H1 (cell line): ENCODE results near the gene HTR3C. TPM values are rescaled to one million over a fixed set of nuclear protein-coding genes. Genes with fewer than 3 reads are reported as not detected.

ENCODE experiments used
- CTCF ChIA-PET: fragments of 300-600 bp; sonication (Branson Sonifier 250); formaldehyde crosslinking; loops from one replicate; lab custom pipeline; 2021; ENCODE audit not compliant: partially characterized antibody; lab: Charles Lee
- POLR2A ChIA-PET: fragments of 300-600 bp; sonication (Branson Sonifier 250); formaldehyde crosslinking; loops from one replicate; lab custom pipeline; 2021; ENCODE audit warnings: inconsistent platforms; ENCODE audit not compliant: partially characterized antibody; lab: Charles Lee
- DNase-seq, 2 experiments: peaks; one replicate each; pipeline versions ENCODE4 v3.0.0 to v3.0.0-alpha.2; 2010 to 2022; ENCODE audit warnings: low spot score in 2 of 2, low read depth in 1 of 2, mixed read lengths in 1 of 2
- FAIRE-seq: peaks from 2 replicates; lab custom pipeline; 2011; peaks lifted over from hg19 to GRCh38; lab: Jason Lieb, UNC
- H2AFZ ChIP-seq: 2 replicates; pipeline ENCODE4 v1.8.1; 2012; ENCODE audit warnings: low read length, inconsistent platforms
- H2AK5ac ChIP-seq: 2 replicates; pipeline ENCODE4 v1.6.1; 2013; ENCODE audit warnings: low read depth, low read length
- H2BK120ac ChIP-seq: replicated peaks from 2 replicates; pipeline ENCODE3; 2013; ENCODE audit warnings: low read depth, low read length, inconsistent platforms
- H2BK12ac ChIP-seq: 2 replicates; pipeline ENCODE4 v1.6.1; 2013; ENCODE audit warnings: low read depth, low read length
- H2BK15ac ChIP-seq: 2 replicates; pipeline ENCODE4 v1.6.1; 2013; ENCODE audit warnings: low read length
- H2BK20ac ChIP-seq: 2 replicates; pipeline ENCODE4 v1.6.1; 2013; ENCODE audit warnings: low read length
- H2BK5ac ChIP-seq: 2 replicates; pipeline ENCODE4 v1.6.1; 2013; ENCODE audit warnings: low read depth, low read length
- H3K14ac ChIP-seq: 2 replicates; pipeline ENCODE4 v1.6.1; 2013; ENCODE audit warnings: inconsistent platforms; ENCODE audit not compliant: insufficient read length
- H3K18ac ChIP-seq: 2 replicates; pipeline ENCODE4 v1.6.1; 2013; ENCODE audit warnings: low read length; ENCODE audit errors: extremely low read depth
- H3K23ac ChIP-seq: 2 replicates; pipeline ENCODE4 v1.6.1; 2013; ENCODE audit warnings: inconsistent platforms; ENCODE audit not compliant: insufficient read length
- H3K23me2 ChIP-seq: 2 replicates; pipeline ENCODE4 v1.6.1; 2013; ENCODE audit warnings: low read depth, low read length
- H3K27ac ChIP-seq: 2 replicates; pipeline ENCODE4 v1.6.1; 2011; ENCODE audit warnings: low read depth, low read length, inconsistent platforms
- H3K27me3 ChIP-seq, 4 experiments: replicated peaks in 1 of 4; 1 replicate in 1 of 4; 2 replicates in 3 of 4; pipeline versions ENCODE4 v1.6.1 to v1.8.1; 2011 to 2013; ENCODE audit warnings: low read length in 3 of 4, mild to moderate bottlenecking in 3 of 4, inconsistent platforms in 2 of 4, mixed read lengths in 2 of 4, moderate library complexity in 1 of 4; ENCODE audit not compliant: control insufficient read depth in 3 of 4, insufficient read depth in 3 of 4; ENCODE audit errors: extremely low read depth in 1 of 4
- H3K36me3 ChIP-seq, 4 experiments: 2 replicates each; pipeline versions ENCODE4 v1.6.1 to v1.8.1; 2011 to 2013; ENCODE audit warnings: mild to moderate bottlenecking in 4 of 4, low read length in 3 of 4, moderate library complexity in 2 of 4, control low read depth in 1 of 4, inconsistent platforms in 1 of 4; ENCODE audit not compliant: insufficient read depth in 4 of 4, control insufficient read depth in 2 of 4
- H3K4ac ChIP-seq: replicated peaks from 2 replicates; pipeline ENCODE3; 2013; ENCODE audit warnings: low read length, low read depth, mixed read lengths, inconsistent platforms; ENCODE audit not compliant: insufficient read length
- H3K4me1 ChIP-seq, 4 experiments: replicated peaks in 1 of 4; 1 replicate in 1 of 4; 2 replicates in 3 of 4; pipeline versions ENCODE4 v1.6.1 to v1.8.1; 2011 to 2013; ENCODE audit warnings: low read length in 3 of 4, inconsistent platforms in 2 of 4, mixed read lengths in 1 of 4; ENCODE audit not compliant: insufficient read depth in 4 of 4, control insufficient read depth in 3 of 4
- H3K4me2 ChIP-seq, 2 experiments: 2 replicates each; pipeline versions ENCODE4 v1.6.1 to v1.8.1; 2011 to 2013; ENCODE audit warnings: low read depth in 2 of 2, low read length in 2 of 2, control low read depth in 1 of 2, inconsistent platforms in 1 of 2, mild to moderate bottlenecking in 1 of 2; ENCODE audit not compliant: insufficient read depth in 1 of 2
- H3K4me3 ChIP-seq, 4 experiments: fragments of 200-600, 300-600 bp in 1 of 4; sonication (generic), shearing (Covaris generic), sonication (Bioruptor Twin) in 1 of 4; 2 replicates each; pipeline versions ENCODE4 v1.5.1 to v1.8.1; 2011 to 2016; ENCODE audit warnings: low read length in 4 of 4, low read depth in 3 of 4, control low read depth in 2 of 4, inconsistent platforms in 2 of 4, mild to moderate bottlenecking in 2 of 4, mixed read lengths in 1 of 4, moderate library complexity in 1 of 4; ENCODE audit not compliant: insufficient read depth in 2 of 4; ENCODE audit errors: extremely low read depth in 1 of 4
- H3K56ac ChIP-seq: replicated peaks from 2 replicates; pipeline ENCODE3; 2013; ENCODE audit warnings: low read depth, mild to moderate bottlenecking, mixed read lengths, low read length, inconsistent platforms; ENCODE audit not compliant: insufficient read length
- H3K79me1 ChIP-seq: 2 replicates; pipeline ENCODE4 v1.6.1; 2013; ENCODE audit warnings: low read depth, low read length, control low read depth
- H3K79me2 ChIP-seq, 2 experiments: 2 replicates each; pipeline versions ENCODE4 v1.6.1 to v1.8.1; 2012 to 2013; ENCODE audit warnings: low read length in 2 of 2, mild to moderate bottlenecking in 2 of 2, inconsistent platforms in 1 of 2; ENCODE audit not compliant: insufficient read depth in 2 of 2, control insufficient read depth in 1 of 2
- H3K9ac ChIP-seq, 4 experiments: replicated peaks in 1 of 4; 1 replicate in 1 of 4; 2 replicates in 3 of 4; pipeline versions ENCODE4 v1.6.1 to v1.8.1; 2011 to 2013; ENCODE audit warnings: low read depth in 3 of 4, low read length in 3 of 4, control low read depth in 2 of 4, mild to moderate bottlenecking in 2 of 4, moderate library complexity in 2 of 4, inconsistent platforms in 1 of 4; ENCODE audit errors: extremely low read depth in 1 of 4
- H3K9me3 ChIP-seq, 2 experiments: 2 replicates each; pipeline versions ENCODE4 v1.6.1 to v1.8.1; 2012 to 2013; ENCODE audit warnings: mild to moderate bottlenecking in 2 of 2, moderate library complexity in 2 of 2, control low read depth in 1 of 2, inconsistent platforms in 1 of 2, low read depth in 1 of 2, low read length in 1 of 2, mixed read lengths in 1 of 2; ENCODE audit not compliant: insufficient read depth in 2 of 2
- H4K20me1 ChIP-seq, 2 experiments: replicated peaks in 1 of 2; 2 replicates each; pipeline versions ENCODE3 to v1.8.1; 2011 to 2013; ENCODE audit warnings: inconsistent platforms in 2 of 2, low read length in 2 of 2, mild to moderate bottlenecking in 1 of 2; ENCODE audit not compliant: insufficient read depth in 2 of 2, control insufficient read depth in 1 of 2
- H4K5ac ChIP-seq: 2 replicates; pipeline ENCODE4 v1.6.1; 2013; ENCODE audit warnings: low read length, low read depth, mixed read lengths, inconsistent platforms; ENCODE audit not compliant: insufficient read length
- H4K8ac ChIP-seq: 2 replicates; pipeline ENCODE4 v1.8.0; 2013; ENCODE audit warnings: mild to moderate bottlenecking, moderate library complexity, low read length, inconsistent platforms; ENCODE audit not compliant: insufficient read depth; ENCODE audit errors: extremely low read depth
- H4K91ac ChIP-seq: replicated peaks from 2 replicates; pipeline ENCODE3; 2013; ENCODE audit warnings: low read length, mixed read lengths, inconsistent platforms; ENCODE audit not compliant: insufficient read length
- KDM4A ChIP-seq: IDR thresholded peaks from one replicate; pipeline ENCODE4 v1.7.1; 2012; ENCODE audit warnings: low read depth, mild to moderate bottlenecking, moderate library complexity, low read length, inconsistent platforms; ENCODE audit not compliant: severe bottlenecking
- RFX5 ChIP-seq: IDR thresholded peaks from 2 replicates; pipeline ENCODE4 v1.6.1; 2011; ENCODE audit warnings: low read depth, low read length, improper control_type of control experiment, borderline replicate concordance
- WGBS, 2 experiments: shearing (Covaris generic) in 1 of 2; methylation state at CpG; one replicate each; pipeline versions ENCODE4 v1.1.6 to v1.1.7; 2013 to 2015; ENCODE audit warnings: low lambda C conversion rate in 2 of 2, mixed read lengths in 2 of 2, inconsistent platforms in 1 of 2, low coverage in 1 of 2, missing lambda C conversion rate in 1 of 2; ENCODE audit not compliant: insufficient replicate concordance in 2 of 2, insufficient coverage in 1 of 2, insufficient read length in 1 of 2; ENCODE audit errors: extremely low coverage in 1 of 2, missing lambda C conversion rate in 1 of 2; 5-methylcytosine and 5-hydroxymethylcytosine counted together
- polyA plus RNA-seq, 7 experiments: library from polyadenylated mRNA; depleted of rRNA in 3 of 7; stranded (reverse) in 5 of 7; unstranded in 2 of 7; fragments of >200 nt in 5 of 7; fragments of 200-250 nt in 2 of 7; gene quantifications; 1 replicate in 5 of 7; 2 replicates in 1 of 7; 4 replicates in 1 of 7; pipeline versions ENCODE4 v1.2.1 to v1.2.3, GENCODE V29; 2011 to 2013; ENCODE audit warnings: missing spikeins in 2 of 7, mixed read lengths in 2 of 7
- total RNA-seq: library from RNA; stranded (reverse); fragmentation: NEBNext Ultra II Directional; extraction: Animal tissue kit (Norgen Biotek cat#: 25700); gene quantifications from 2 replicates; pipeline ENCODE4 v1.2.1, GENCODE V29; 2021
- TF ChIP-seq, protein P1 (sequence below), 3 experiments: IDR thresholded peaks; 1 replicate in 2 of 3; 2 replicates in 1 of 3; pipeline versions ENCODE4 v1.5.1 to v1.6.1; 2011; ENCODE audit warnings: low read length in 3 of 3, mild to moderate bottlenecking in 3 of 3, inconsistent platforms in 2 of 3, low read depth in 1 of 3, moderate library complexity in 1 of 3; ENCODE audit not compliant: insufficient read depth in 1 of 3; ENCODE audit errors: control extremely low read depth in 1 of 3
- TF ChIP-seq, protein P2 (sequence below): IDR thresholded peaks from 2 replicates; pipeline ENCODE4 v1.6.1; 2012; ENCODE audit warnings: inconsistent platforms
- TF ChIP-seq, protein P3 (sequence below): IDR thresholded peaks from 2 replicates; pipeline ENCODE4 v1.6.1; 2011; ENCODE audit warnings: low read depth, mild to moderate bottlenecking, low read length; ENCODE audit not compliant: insufficient read depth

Gene HTR3C
- total and polyA plus RNA-seq, 2 of the 8 experiments (the other 6 are each of a cell fraction or from before 2014, with no cell fraction given) = 0.03 TPM; not detected in 1

DNA sequence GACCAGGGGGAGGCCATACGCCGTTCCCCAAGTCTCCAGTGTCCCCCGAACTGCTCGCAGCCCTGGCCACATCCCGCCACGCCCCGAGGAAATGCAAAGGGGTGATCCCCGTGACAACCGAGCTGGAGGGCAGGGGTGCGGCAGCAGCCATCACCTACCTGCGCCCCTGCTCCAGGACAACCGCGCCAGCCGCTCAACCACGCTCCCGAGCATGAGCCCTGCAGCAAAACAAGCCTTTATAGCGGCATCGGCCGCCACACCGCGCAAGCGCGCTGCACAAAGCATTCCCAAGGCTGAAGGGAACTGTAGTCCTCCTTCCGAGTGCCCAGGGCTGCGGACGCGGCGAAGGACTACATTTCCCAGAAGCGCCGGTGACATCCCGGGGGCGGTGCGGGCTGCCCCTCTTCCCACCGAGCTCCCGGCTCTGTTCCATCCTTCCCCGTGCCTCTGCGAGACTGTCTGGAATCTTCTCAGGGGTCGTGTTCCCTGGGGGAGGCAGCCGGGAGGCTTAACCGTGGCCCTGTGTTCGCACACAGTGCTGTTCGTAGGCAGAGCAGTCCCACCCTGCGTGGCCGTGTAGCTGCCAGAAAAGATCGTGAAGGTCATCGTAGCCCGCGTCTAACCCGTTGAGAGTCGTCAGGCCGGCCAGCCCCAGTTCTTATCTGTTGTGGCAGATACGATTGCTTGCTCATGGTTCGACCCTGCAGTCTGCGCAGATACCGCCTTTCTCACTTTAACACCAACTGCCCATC, 35.0 kb upstream of the HTR3C start, which contains the start of gene ABCC5:
TSS of gene ABCC5 (minus strand) at position 213 of the 752 bp plus-strand sequence. CDS start 3,492 bp downstream, outside the sequence.
- Histone ChIP-seq H3K23ac (no peak within 1 kb of the TSS), H2BK12ac (peak within 1 kb of the TSS; percentile 82; the same call in 1 of the 2 replicates), H3K4ac (peak within 1 kb of the TSS; percentile 81), H3K27me3 (no peaks in the 10 kb centered on the region), H3K36me3 (peaks cover 0 to 6% (median under 1%) of the 10 kb centered on the region in 4 experiments; a peak in 2 of 8 replicates), H3K23me2 (peaks cover 3% of the 10 kb centered on the region; the same call in 1 of the 2 replicates), H2BK120ac (no peak within 1 kb of the TSS), H3K27ac (peak within 1 kb of the TSS; percentile 74), H3K4me3 (peak within 1 kb of the TSS; percentile 81 to 98 (median 96)), H3K79me2 (peaks cover 0 to 22% of the 10 kb centered on the region in 2 experiments; a peak in 2 of 4 replicates), H3K9ac (peak within 1 kb of the TSS; percentile 65 to 91 (median 87)), H2AK5ac (0 out of 2 replicates have a peak within 1 kb of the TSS, but pooled peaks have one; percentile 0), H4K5ac (peak within 1 kb of the TSS; percentile 79), H2AFZ (peak within 1 kb of the TSS; percentile 100), H3K14ac (no peak within 1 kb of the TSS), H3K4me2 (peak within 1 kb of the TSS; percentile 66 to 88), H3K4me1 (peaks cover 2 to 9% (median 7%) of the 10 kb centered on the region in 4 experiments; a peak in 3 of 7 replicates), H2BK20ac (no peak within 1 kb of the TSS; the same call in 1 of the 2 replicates), H3K18ac (peak within 1 kb of the TSS; percentile 97), H2BK5ac (peak within 1 kb of the TSS; percentile 94), H2BK15ac (no peak within 1 kb of the TSS; the same call in 1 of the 2 replicates), H4K20me1 (no peaks in the 10 kb centered on the region), H4K8ac (peak within 1 kb of the TSS; percentile 95), H4K91ac (peak within 1 kb of the TSS; percentile 77), H3K9me3 (no peaks in the 10 kb centered on the region), H3K56ac (peak within 1 kb of the TSS; percentile 91), H3K79me1 (no peaks in the 10 kb centered on the region; the same call in 1 of the 2 replicates)
- FAIRE-seq = no peak
- ChIA-PET POLR2A (interaction anchor here (0.6 to 2.0 kb wide), 11 partner anchors 15 to 354 kb away, joined by 3 to 9 read pairs (median 3); partner anchors contain the start of gene PARL), CTCF (interaction anchor here (0.7 to 1.6 kb wide), 9 partner anchors 10 to 193 kb away, joined by 3 to 7 read pairs (median 4); no protein-coding TSS in a partner anchor)
- DNase-seq = peak; percentile 81 to 90
- 2% methylated on average over 52 of the region's 55 CpGs; no CpG with 5 or more reads in 1 of the 2 experiments for WGBS, 2 experiments
- TF ChIP-seq RFX5 (no peak), KDM4A (peak; percentile 91)
- TF ChIP-seq, protein P1, sequence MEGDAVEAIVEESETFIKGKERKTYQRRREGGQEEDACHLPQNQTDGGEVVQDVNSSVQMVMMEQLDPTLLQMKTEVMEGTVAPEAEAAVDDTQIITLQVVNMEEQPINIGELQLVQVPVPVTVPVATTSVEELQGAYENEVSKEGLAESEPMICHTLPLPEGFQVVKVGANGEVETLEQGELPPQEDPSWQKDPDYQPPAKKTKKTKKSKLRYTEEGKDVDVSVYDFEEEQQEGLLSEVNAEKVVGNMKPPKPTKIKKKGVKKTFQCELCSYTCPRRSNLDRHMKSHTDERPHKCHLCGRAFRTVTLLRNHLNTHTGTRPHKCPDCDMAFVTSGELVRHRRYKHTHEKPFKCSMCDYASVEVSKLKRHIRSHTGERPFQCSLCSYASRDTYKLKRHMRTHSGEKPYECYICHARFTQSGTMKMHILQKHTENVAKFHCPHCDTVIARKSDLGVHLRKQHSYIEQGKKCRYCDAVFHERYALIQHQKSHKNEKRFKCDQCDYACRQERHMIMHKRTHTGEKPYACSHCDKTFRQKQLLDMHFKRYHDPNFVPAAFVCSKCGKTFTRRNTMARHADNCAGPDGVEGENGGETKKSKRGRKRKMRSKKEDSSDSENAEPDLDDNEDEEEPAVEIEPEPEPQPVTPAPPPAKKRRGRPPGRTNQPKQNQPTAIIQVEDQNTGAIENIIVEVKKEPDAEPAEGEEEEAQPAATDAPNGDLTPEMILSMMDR (IDR thresholded peaks at IDR 0.05; ENCODE audit: control extremely low read depth in 1 of 3, insufficient read depth in 1 of 3, low read depth in 1 of 3, low read length in 3 of 3) = no peak
- TF ChIP-seq, protein P2, sequence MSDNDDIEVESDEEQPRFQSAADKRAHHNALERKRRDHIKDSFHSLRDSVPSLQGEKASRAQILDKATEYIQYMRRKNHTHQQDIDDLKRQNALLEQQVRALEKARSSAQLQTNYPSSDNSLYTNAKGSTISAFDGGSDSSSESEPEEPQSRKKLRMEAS = peak; percentile 41; the same call in 1 of the 2 replicates
- TF ChIP-seq, protein P3, sequence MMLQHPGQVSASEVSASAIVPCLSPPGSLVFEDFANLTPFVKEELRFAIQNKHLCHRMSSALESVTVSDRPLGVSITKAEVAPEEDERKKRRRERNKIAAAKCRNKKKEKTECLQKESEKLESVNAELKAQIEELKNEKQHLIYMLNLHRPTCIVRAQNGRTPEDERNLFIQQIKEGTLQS = no peak
